PC-3 (cell line): ENCODE measurements around the gene SPHKAP. TPM values are rescaled to one million over a fixed set of nuclear protein-coding genes. Genes with fewer than 3 reads are reported as not detected.

ENCODE experiments used
- ATAC-seq: fragments of 200-7000 bp; cut with Tn5 transposase; 2 replicates; pipeline ENCODE4 v1.9.1; 2020; ENCODE audit warnings: mild to moderate bottlenecking, moderate library complexity
- BruUV-seq: library from RNA; stranded (reverse); fragments of 400-500 nt; replicated peaks from 2 replicates; lab custom pipeline; 2021; lab: Mats Ljungman, UMichigan
- CTCF ChIA-PET: fragments of 300-600 bp; sonication (Branson Sonifier 250); formaldehyde crosslinking; loops from one replicate; lab custom pipeline; 2022; ENCODE audit warnings: antibody characterized with exemption; lab: Charles Lee
- POLR2A ChIA-PET: fragments of 300-600 bp; sonication (Branson Sonifier 250); formaldehyde crosslinking; loops from one replicate; lab custom pipeline; 2022; ENCODE audit warnings: antibody characterized with exemption; ENCODE audit not compliant: unreplicated experiment; lab: Charles Lee
- DNase-seq: peaks from one replicate; pipeline ENCODE4 v3.0.0-alpha.2; 2015
- H2AFZ ChIP-seq: fragments of 300-600 bp; sonication (generic); 2 replicates; pipeline ENCODE4 v1.6.0; 2016; ENCODE audit warnings: antibody characterized with exemption, low read length
- H3F3A ChIP-seq: fragments of 300-600 bp; sonication (generic); one replicate; pipeline ENCODE4 v1.6.0; 2017; ENCODE audit warnings: antibody characterized with exemption, low read length, control low read depth, mild to moderate bottlenecking; ENCODE audit not compliant: unreplicated experiment
- H3K27ac ChIP-seq: fragments of 300-600 bp; sonication (generic); 2 replicates; pipeline ENCODE4 v1.5.1; 2016; ENCODE audit warnings: mild to moderate bottlenecking, low read length
- H3K27me3 ChIP-seq: fragments of 300-600 bp; sonication (generic); 2 replicates; pipeline ENCODE4 v1.6.1; 2016; ENCODE audit warnings: low read length, mixed read lengths
- H3K36me3 ChIP-seq: fragments of 300-600 bp; sonication (generic); 2 replicates; pipeline ENCODE4 v1.6.1; 2016; ENCODE audit warnings: low read depth, mixed run types, low read length, mixed read lengths
- H3K4me1 ChIP-seq: fragments of 300-600 bp; sonication (generic); 2 replicates; pipeline ENCODE4 v1.5.1; 2016; ENCODE audit warnings: low read length; ENCODE audit not compliant: insufficient read depth
- H3K4me2 ChIP-seq: fragments of 300-600 bp; sonication (generic); 2 replicates; pipeline ENCODE4 v1.6.0; 2016; ENCODE audit warnings: low read length
- H3K4me3 ChIP-seq: fragments of 300-600 bp; sonication (generic); 2 replicates; pipeline ENCODE4 v1.5.1; 2016; ENCODE audit warnings: mild to moderate bottlenecking, low read length, mixed read lengths
- H3K79me2 ChIP-seq: fragments of 300-600 bp; sonication (generic); 2 replicates; pipeline ENCODE4 v1.6.1; 2017; ENCODE audit warnings: low read length, mixed read lengths
- H3K9ac ChIP-seq: fragments of 300-600 bp; sonication (generic); 2 replicates; pipeline ENCODE4 v1.6.0; 2016; ENCODE audit warnings: mild to moderate bottlenecking, low read length
- H3K9me2 ChIP-seq: fragments of 300-600 bp; sonication (generic); replicated peaks from 2 replicates; pipeline ENCODE4 v1.6.1; 2016; ENCODE audit warnings: mixed run types, low read length, mixed read lengths
- H3K9me3 ChIP-seq: fragments of 300-600 bp; sonication (generic); 2 replicates; pipeline ENCODE4 v1.6.1; 2016; ENCODE audit warnings: low read length, mixed read lengths
- H4K20me1 ChIP-seq: fragments of 300-600 bp; sonication (generic); 2 replicates; pipeline ENCODE4 v1.6.1; 2016; ENCODE audit warnings: low read length, mixed read lengths
- CTCF ChIP-seq: fragments of 300-600 bp; sonication (generic); conservative IDR thresholded peaks from 2 replicates; pipeline ENCODE4 v1.5.1; 2017; ENCODE audit warnings: antibody characterized with exemption, low read depth, mild to moderate bottlenecking, low read length
- EZH2 ChIP-seq: fragments of 300-600 bp; sonication (generic); IDR thresholded peaks from one replicate; pipeline ENCODE4 v1.6.1; 2017; ENCODE audit warnings: antibody characterized with exemption, mild to moderate bottlenecking, low read length; ENCODE audit not compliant: unreplicated experiment
- EZH2phosphoT487 ChIP-seq: fragments of 300-600 bp; sonication (generic); IDR thresholded peaks from 2 replicates; pipeline ENCODE4 v1.6.1; 2018; ENCODE audit warnings: mild to moderate bottlenecking, antibody characterized with exemption, low read length, borderline replicate concordance
- intact Hi-C: fragments of 100-400 bp; cut with micrococcal nuclease; formaldehyde crosslinking; loops from 2 replicates; pipeline ENCODE4 v1.9.0; 2023
- total RNA-seq: library from RNA; depleted of rRNA; stranded (reverse); fragments of >200 nt; gene quantifications from 2 replicates; pipeline ENCODE4 v1.2.3, GENCODE V29; 2014

Gene SPHKAP
- total RNA-seq, 1 experiment from 2014 or later = not detected

- no peak overlapping the region for H3K4me3 ChIP-seq
- no peaks in the 10 kb centered on the region for H4K20me1 ChIP-seq
- TF ChIP-seq CTCF (no peak), EZH2 (no peak), EZH2phosphoT487 (no peak)
- no TSS peak for BruUV-seq
- no peaks in the 10 kb centered on the region for H3K36me3 ChIP-seq
- CTCF ChIA-PET = no interaction called here
- H3K79me2 ChIP-seq = no peaks in the 10 kb centered on the region
- H3K9me2 ChIP-seq = no peaks in the 10 kb centered on the region
- H3K27ac ChIP-seq = no peak overlapping the region
- ATAC-seq = no peak
- intact Hi-C loops = no loop called here
- DNase-seq = peak; percentile 53
- no peaks in the 10 kb centered on the region for H3F3A ChIP-seq
- no peak overlapping the region for H3K9ac ChIP-seq
- H3K4me2 ChIP-seq = no peak overlapping the region
- H2AFZ ChIP-seq = no peak overlapping the region
- POLR2A ChIA-PET = no interaction called here
- H3K27me3 ChIP-seq = peaks cover 20% of the 10 kb centered on the region
- no peaks in the 10 kb centered on the region for H3K4me1 ChIP-seq
- no peaks in the 10 kb centered on the region for H3K9me3 ChIP-seq
Measured at GRCh38 chr2:228102949-228103348, 78.5 kb downstream of the SPHKAP start.

DNA sequence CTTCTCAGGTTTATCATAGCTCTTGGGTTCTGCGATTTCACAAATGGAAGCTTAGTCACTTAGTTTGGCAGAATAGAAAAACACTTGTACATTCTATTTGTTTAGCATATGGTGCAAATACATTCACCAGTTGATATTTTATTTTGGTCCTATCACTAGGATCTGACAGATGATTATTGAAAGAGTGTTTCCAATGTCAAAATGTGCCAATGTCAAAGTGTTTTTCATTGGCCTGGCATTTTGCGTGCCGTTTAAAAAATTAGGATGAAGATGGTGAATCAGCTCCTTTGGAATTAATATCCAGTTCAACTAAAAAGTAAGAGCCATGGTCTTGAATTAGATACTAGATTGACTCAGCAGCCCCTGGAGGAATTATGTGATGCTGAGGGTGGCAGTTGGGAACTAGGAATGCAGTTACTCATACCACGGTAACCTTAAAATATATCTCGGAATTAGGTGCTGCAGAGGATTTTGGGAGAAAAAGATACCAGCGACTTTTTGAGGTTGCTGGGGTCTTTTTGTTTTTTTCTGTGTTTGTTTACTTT, 87.0 kb downstream of the SPHKAP start:
- no peaks in the 10 kb centered on the region for H3K36me3 ChIP-seq
- no peaks in the 10 kb centered on the region for H3F3A ChIP-seq
- intact Hi-C loops = no loop called here
- H3K27me3 ChIP-seq = 0 out of 2 replicates have a peak, but pooled peaks cover 7% of the 10 kb centered on the region
- ChIA-PET CTCF (no interaction called here), POLR2A (no interaction called here)
- H3K9ac ChIP-seq = no peak overlapping the region
- no peaks in the 10 kb centered on the region for H3K79me2 ChIP-seq
- ATAC-seq (no peak), DNase-seq (peak; percentile 65)
- no peak overlapping the region for H3K4me2 ChIP-seq
- TF ChIP-seq EZH2 = no peak
- TF ChIP-seq CTCF = no peak
- no peak overlapping the region for H3K4me3 ChIP-seq
- H3K27ac ChIP-seq = no peak overlapping the region
- no peaks in the 10 kb centered on the region for H4K20me1 ChIP-seq
- H3K9me3 ChIP-seq = no peaks in the 10 kb centered on the region
- BruUV-seq = no TSS peak
- no peak overlapping the region for H2AFZ ChIP-seq
- no peaks in the 10 kb centered on the region for H3K9me2 ChIP-seq
- H3K4me1 ChIP-seq = peaks cover 5% of the 10 kb centered on the region

- TF ChIP-seq EZH2 = no peak
- no peak for TF ChIP-seq EZH2phosphoT487
- no peak for TF ChIP-seq CTCF
- no peaks in the 10 kb centered on the region for H3K36me3 ChIP-seq
- intact Hi-C loops = no loop called here
- H2AFZ ChIP-seq = no peak overlapping the region
- no TSS peak for BruUV-seq
- POLR2A ChIA-PET = no interaction called here
- CTCF ChIA-PET = no interaction called here
- no peaks in the 10 kb centered on the region for H3K9me2 ChIP-seq
- H3K4me1 ChIP-seq = peaks cover 5% of the 10 kb centered on the region
- H3K9me3 ChIP-seq = no peaks in the 10 kb centered on the region
- 0 out of 2 replicates have a peak, but pooled peaks cover 7% of the 10 kb centered on the region for H3K27me3 ChIP-seq
- no peak overlapping the region for H3K9ac ChIP-seq
- no peak overlapping the region for H3K4me3 ChIP-seq
- H3K4me2 ChIP-seq = no peak overlapping the region
- no peaks in the 10 kb centered on the region for H3F3A ChIP-seq
- no peak overlapping the region for H3K27ac ChIP-seq
- ATAC-seq = no peak
- H4K20me1 ChIP-seq = no peaks in the 10 kb centered on the region
- H3K79me2 ChIP-seq = no peaks in the 10 kb centered on the region
- no peak for DNase-seq
Measured at GRCh38 chr2:228092056-228092455, 89.4 kb downstream of the SPHKAP start.
